DND-41 (cell line): Measurements from ENCODE around the gene LAT.

Experiments
- CTCF ChIP-seq: IDR thresholded peaks from 2 replicates; pipeline ENCODE4 v1.5.1; 2012; ENCODE audit warnings: borderline replicate concordance, low read length, moderate library complexity, mild to moderate bottlenecking; ENCODE audit not compliant: poor library complexity, severe bottlenecking; ENCODE audit errors: extremely low read depth
- EZH2 ChIP-seq: IDR thresholded peaks from 3 replicates; pipeline ENCODE4 v1.6.1; 2012; ENCODE audit warnings: borderline replicate concordance, low read depth, mild to moderate bottlenecking, moderate library complexity, low read length, inconsistent platforms; ENCODE audit not compliant: severe bottlenecking

- TF ChIP-seq CTCF: no peak
- no peak for TF ChIP-seq EZH2
Observed at GRCh38 chr16:28958216-28958615, 26.6 kb upstream of the LAT start.
